ENCODE measurements around the gene ARIH2. TPM values are rescaled to one million over a fixed set of nuclear protein-coding genes. Genes with fewer than 3 reads are reported as not detected.

ARIH2 gene
- total RNA-seq, 1 experiment from 2014 or later, result 77.0 TPM

DNA sequence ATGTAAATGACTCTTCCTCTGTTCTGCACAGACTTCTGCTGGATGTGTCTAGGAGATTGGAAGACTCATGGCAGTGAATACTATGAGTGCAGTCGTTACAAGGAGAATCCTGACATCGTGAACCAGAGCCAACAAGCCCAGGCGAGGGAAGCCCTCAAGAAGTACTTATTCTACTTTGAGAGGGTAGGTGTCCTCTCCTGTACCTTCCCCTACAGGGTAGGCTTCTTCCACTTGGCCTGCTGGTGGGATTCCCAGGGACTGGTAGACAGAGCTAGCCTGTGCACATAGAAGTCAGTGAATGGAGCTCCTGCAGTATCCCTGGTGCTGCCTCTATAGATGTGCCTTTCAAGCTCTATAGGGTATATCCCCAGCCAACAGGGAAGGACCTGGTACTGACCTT, 60.8 kb downstream of the ARIH2 start:
- in situ Hi-C loops (cut with HindIII; ENCODE audit: low pct_unique_long_range_greater_than_20kb, low sequenced_read_pairs), result no loop called here
- peaks cover 8% of the 10 kb centered on the region for H3K36me3 ChIP-seq (ENCODE audit: control insufficient read depth, insufficient read depth, low read length)
- H3K27me3 ChIP-seq (ENCODE audit: control insufficient read depth, insufficient read depth, low read length), result no peaks in the 10 kb centered on the region
- no peak overlapping the region for H3K4me3 ChIP-seq (ENCODE audit: low read depth in 2 of 2, low read length in 2 of 2)
- no peak for ATAC-seq
- TF ChIP-seq TCF7L2 (IDR thresholded peaks at IDR 0.05; ENCODE audit: low read depth, low read length) (no peak), POLR2AphosphoS5 (IDR thresholded peaks at IDR 0.05; ENCODE audit: low read depth, low read length) (no peak), SIN3A (IDR thresholded peaks at IDR 0.05; ENCODE audit: borderline replicate concordance, insufficient read depth, low read depth, low read length) (no peak)
- TF ChIP-seq, protein P1, sequence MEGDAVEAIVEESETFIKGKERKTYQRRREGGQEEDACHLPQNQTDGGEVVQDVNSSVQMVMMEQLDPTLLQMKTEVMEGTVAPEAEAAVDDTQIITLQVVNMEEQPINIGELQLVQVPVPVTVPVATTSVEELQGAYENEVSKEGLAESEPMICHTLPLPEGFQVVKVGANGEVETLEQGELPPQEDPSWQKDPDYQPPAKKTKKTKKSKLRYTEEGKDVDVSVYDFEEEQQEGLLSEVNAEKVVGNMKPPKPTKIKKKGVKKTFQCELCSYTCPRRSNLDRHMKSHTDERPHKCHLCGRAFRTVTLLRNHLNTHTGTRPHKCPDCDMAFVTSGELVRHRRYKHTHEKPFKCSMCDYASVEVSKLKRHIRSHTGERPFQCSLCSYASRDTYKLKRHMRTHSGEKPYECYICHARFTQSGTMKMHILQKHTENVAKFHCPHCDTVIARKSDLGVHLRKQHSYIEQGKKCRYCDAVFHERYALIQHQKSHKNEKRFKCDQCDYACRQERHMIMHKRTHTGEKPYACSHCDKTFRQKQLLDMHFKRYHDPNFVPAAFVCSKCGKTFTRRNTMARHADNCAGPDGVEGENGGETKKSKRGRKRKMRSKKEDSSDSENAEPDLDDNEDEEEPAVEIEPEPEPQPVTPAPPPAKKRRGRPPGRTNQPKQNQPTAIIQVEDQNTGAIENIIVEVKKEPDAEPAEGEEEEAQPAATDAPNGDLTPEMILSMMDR (IDR thresholded peaks at IDR 0.05), result no peak
- TF ChIP-seq, protein P2, sequence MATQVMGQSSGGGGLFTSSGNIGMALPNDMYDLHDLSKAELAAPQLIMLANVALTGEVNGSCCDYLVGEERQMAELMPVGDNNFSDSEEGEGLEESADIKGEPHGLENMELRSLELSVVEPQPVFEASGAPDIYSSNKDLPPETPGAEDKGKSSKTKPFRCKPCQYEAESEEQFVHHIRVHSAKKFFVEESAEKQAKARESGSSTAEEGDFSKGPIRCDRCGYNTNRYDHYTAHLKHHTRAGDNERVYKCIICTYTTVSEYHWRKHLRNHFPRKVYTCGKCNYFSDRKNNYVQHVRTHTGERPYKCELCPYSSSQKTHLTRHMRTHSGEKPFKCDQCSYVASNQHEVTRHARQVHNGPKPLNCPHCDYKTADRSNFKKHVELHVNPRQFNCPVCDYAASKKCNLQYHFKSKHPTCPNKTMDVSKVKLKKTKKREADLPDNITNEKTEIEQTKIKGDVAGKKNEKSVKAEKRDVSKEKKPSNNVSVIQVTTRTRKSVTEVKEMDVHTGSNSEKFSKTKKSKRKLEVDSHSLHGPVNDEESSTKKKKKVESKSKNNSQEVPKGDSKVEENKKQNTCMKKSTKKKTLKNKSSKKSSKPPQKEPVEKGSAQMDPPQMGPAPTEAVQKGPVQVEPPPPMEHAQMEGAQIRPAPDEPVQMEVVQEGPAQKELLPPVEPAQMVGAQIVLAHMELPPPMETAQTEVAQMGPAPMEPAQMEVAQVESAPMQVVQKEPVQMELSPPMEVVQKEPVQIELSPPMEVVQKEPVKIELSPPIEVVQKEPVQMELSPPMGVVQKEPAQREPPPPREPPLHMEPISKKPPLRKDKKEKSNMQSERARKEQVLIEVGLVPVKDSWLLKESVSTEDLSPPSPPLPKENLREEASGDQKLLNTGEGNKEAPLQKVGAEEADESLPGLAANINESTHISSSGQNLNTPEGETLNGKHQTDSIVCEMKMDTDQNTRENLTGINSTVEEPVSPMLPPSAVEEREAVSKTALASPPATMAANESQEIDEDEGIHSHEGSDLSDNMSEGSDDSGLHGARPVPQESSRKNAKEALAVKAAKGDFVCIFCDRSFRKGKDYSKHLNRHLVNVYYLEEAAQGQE (IDR thresholded peaks at IDR 0.05; ENCODE audit: insufficient read depth in 1 of 2, low read depth in 2 of 2, low read length in 1 of 2), result no peak
- no peak for DNase-seq (ENCODE audit: low read depth, low spot score)
- no peak overlapping the region for H3K27ac ChIP-seq (ENCODE audit: low read length)
- intact Hi-C loops (cut with micrococcal nuclease; ENCODE audit: unreplicated experiment), result no loop called here
- CTCF ChIA-PET, result no interaction called here
- H3K4me1 ChIP-seq (ENCODE audit: control insufficient read depth, insufficient read depth, low read length), result no peaks in the 10 kb centered on the region
- no TSS peak for BruUV-seq (replicated peaks)
- no peaks in the 10 kb centered on the region for H3K9me3 ChIP-seq (ENCODE audit: control insufficient read depth, insufficient read depth, low read depth, low read length)
- POLR2A ChIA-PET, result no interaction called here

DNA sequence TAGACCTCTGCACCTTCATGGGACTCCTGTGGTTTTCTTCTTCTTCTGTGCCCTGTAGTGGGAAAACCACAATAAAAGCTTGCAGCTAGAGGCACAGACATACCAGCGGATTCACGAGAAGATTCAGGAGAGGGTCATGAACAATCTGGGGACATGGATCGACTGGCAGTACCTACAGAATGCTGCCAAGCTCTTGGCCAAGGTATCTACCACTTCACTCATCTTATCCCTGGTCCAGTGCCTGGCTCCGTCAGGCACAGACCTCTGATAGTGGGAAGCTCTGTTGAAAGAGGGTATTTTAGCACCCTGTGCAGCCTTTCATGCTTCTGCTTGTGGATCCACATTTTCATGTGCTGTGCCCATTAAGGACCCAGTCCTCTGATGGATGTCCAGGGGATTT, 61.7 kb downstream of the ARIH2 start:
- H3K36me3 ChIP-seq (ENCODE audit: control insufficient read depth, insufficient read depth, low read length), result peaks cover 8% of the 10 kb centered on the region
- no TSS peak for BruUV-seq (replicated peaks)
- DNase-seq (ENCODE audit: low read depth, low spot score) (no peak), ATAC-seq (no peak)
- no peaks in the 10 kb centered on the region for H3K9me3 ChIP-seq (ENCODE audit: control insufficient read depth, insufficient read depth, low read depth, low read length)
- H3K27me3 ChIP-seq (ENCODE audit: control insufficient read depth, insufficient read depth, low read length), result no peaks in the 10 kb centered on the region
- TF ChIP-seq, protein P1 (IDR thresholded peaks at IDR 0.05), result no peak
- no peak for TF ChIP-seq POLR2AphosphoS5 (IDR thresholded peaks at IDR 0.05; ENCODE audit: low read depth, low read length)
- TF ChIP-seq SIN3A (IDR thresholded peaks at IDR 0.05; ENCODE audit: borderline replicate concordance, insufficient read depth, low read depth, low read length), result no peak
- TF ChIP-seq TCF7L2 (IDR thresholded peaks at IDR 0.05; ENCODE audit: low read depth, low read length), result no peak
- TF ChIP-seq, protein P2 (IDR thresholded peaks at IDR 0.05; ENCODE audit: insufficient read depth in 1 of 2, low read depth in 2 of 2, low read length in 1 of 2), result no peak
- ChIA-PET CTCF (no interaction called here), POLR2A (no interaction called here)
- no peak overlapping the region for H3K27ac ChIP-seq (ENCODE audit: low read length)
- in situ Hi-C loops (cut with HindIII; ENCODE audit: low pct_unique_long_range_greater_than_20kb, low sequenced_read_pairs) (no loop called here), intact Hi-C loops (cut with micrococcal nuclease; ENCODE audit: unreplicated experiment) (no loop called here)
- H3K4me3 ChIP-seq (ENCODE audit: low read depth in 2 of 2, low read length in 2 of 2), result no peak overlapping the region
- H3K4me1 ChIP-seq (ENCODE audit: control insufficient read depth, insufficient read depth, low read length), result no peaks in the 10 kb centered on the region
